NCI-H2196 treated with DMSO at 0.1 percent for 48 hours (cell line): ENCODE results near the gene TBL2.
"Not testable (repeated sequence)": the region's sequence is repeated elsewhere in the genome, so short reads cannot be mapped to it uniquely, and the experiment has no call there.

ENCODE experiments used
- DNase-seq: peaks from one replicate; lab custom pipeline; 2025; ENCODE audit not compliant: unreplicated experiment; lab: John Stamatoyannopoulos, UW

Gene TBL2

DNA sequence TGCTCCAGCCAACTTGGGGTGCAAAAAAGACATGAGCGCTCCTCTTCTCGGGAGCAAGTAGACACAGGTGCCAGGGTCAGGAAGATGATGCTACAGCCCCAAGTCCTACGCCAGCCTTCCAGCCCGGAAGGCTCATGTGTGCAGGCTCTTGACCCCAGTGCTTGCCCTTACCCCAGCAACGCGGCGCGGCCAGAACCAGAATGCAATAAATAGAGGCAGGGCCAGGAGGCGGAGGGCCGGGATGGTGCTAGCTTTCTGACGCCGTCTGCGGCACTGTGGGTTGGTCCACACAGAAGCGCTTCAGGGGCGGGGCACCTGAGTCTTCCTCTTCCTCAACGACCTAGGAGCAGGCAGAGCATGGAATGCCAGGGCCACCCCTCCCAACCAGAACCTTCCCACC lies 41.3 kb downstream of the TBL2 start:
- DNase-seq: no peak

DNA sequence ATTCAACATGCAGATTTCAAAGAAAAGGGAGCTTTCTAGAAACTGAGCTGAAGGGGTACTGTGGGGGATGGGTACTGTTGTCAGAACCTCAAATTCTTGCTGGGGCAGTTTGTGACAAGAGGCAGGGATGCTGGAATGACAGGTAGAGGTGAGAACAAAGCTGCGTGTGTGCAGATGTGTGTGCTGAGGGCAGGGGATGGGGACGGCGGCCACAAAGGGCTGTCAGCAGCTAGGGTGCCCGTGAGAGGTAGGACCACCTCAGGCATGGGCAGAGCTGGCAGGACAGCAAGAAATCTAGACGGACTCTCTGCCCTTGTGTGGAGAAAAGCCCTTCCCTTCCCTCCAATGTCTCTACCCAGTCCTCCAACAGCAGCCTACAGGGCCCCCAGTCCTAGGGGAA lies 41.9 kb downstream of the TBL2 start:
- DNase-seq: no peak

DNA sequence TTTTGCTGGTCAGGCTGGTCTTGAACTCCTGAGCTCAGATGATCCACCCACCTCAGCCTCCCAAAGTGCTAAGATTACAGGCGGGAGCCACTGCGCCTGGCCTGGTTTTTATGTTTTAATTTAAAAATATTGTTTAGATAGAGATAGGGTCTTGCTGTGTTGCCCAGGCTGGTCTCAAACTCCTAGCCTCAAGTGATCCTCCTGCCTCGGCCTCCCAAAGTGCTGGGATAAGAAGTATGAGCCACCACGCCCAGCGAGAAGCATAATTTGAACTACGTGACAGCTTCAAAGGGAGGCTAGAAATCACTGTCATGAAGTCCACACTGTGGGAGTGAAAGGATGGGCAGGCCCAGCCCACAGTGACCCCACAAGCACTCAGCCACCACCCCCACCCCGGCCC lies 42.5 kb downstream of the TBL2 start:
- not testable (repeated sequence) for DNase-seq

DNA sequence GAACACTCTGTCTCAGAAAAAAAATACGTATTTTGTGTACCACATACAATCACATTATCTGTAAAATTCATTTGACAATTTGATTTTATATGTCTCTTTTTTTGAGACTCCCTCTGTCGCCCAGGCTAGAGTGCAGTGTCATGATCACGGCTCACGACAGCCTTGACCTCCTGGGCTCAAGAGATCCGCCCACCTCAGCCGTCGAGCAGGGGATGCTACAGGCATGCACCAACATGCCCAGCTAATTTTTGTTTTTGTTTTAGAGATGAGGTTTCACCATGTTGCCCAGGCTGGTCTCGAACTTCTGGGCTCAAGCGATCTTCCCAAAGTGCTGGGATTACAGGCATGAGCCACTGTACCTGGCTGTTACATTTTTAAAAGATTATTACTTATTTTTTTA lies 44.6 kb downstream of the TBL2 start:
- no peak for DNase-seq

DNA sequence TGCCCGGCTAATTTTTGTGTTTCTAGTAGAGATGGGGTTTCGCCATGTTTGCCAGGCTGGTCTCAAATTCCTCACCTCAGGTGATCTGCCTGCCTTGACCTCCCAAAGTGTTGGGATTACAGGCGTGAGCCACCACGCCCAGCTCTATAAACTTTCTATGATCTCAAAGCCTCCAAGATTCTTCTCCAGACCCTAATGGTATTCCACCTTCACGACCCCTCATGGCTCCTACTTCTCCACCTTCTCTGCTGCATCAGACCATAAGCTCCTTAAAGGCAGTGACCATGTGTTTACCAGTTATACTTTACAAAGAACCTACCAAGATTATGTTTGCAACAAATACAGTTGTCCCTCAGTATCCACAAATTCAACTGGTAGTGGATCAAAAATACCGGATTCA lies 46.2 kb downstream of the TBL2 start:
- DNase-seq: no peak

DNA sequence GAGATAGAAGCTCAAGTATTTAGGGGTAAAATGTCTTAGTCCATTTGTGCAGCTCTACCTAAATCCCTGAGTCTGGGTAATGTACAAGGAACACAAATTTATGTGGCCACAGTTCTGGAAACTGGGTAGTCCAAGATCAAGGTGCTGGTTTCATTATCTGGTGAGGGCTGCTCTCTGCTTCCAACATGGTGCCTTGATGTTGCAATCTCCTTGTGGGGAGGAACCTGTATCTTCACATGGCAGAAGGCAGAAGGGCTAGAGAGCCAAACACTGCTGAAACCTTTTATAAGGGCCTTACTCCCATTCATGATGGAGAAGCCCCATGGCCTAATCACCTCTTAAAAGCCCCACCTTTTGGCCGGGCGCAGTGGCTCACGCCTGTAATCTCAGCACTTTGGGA lies 47.6 kb downstream of the TBL2 start:
- no peak for DNase-seq

DNA sequence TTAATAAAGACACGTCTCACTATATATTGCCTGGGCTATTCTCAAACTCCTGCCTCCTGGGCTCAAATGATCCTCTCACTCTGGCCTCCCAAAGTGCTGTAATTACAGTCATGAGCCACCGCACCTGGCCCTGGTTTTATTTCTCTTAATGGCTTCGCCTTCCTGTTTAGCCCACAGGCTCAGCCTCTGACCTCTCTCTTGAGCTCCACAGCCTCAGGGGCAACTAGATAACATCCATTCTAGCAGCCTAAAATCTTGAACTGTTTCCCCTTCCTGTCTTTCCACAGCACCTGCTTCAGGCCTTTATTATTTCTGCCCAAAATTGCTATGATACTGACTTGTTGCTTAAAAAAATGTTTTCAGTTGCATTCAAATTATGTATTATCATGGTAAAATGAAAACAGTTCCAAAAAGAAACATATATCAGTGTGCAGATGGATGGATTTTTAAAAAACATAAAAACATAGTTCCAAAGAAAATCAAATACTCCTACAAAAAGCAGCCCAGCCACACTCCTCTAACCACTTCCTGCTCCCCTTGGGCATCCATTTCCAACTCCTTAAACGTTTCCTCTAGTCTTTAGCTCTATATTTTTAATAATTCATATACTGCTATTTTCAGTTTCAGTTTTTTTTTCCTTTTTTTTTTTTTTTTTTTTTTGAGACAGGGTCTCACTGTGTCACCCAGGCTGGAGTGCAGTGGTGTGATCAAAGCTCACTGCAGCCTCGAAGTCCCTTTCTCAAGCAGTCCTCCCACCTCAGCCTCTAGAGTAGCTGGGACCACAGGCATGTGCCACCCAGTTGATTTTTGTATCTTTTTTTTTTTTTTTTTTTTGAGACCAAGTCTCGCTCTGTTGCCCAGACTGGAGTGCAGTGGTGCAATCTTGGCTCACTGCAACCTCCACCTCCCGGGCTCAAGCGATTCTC lies 51.2 kb downstream of the TBL2 start:
- DNase-seq: peak; percentile 29

DNA sequence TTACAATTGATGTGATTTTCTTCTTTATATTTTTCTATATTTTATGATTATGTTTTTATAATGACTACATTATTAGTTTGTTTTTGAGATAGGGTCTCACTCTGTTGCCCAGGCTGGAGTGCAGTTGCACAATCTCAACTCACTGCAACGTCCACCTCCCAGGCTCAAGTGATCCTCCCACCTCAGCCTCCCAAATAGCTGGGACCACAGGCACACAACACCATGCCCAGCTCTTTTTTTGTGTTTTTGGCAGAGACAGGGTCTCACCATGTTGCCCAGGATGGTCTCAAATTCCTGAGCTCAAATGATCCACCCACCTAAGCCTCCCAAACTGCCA lies 52.3 kb downstream of the TBL2 start:
- DNase-seq: not testable (repeated sequence)

DNA sequence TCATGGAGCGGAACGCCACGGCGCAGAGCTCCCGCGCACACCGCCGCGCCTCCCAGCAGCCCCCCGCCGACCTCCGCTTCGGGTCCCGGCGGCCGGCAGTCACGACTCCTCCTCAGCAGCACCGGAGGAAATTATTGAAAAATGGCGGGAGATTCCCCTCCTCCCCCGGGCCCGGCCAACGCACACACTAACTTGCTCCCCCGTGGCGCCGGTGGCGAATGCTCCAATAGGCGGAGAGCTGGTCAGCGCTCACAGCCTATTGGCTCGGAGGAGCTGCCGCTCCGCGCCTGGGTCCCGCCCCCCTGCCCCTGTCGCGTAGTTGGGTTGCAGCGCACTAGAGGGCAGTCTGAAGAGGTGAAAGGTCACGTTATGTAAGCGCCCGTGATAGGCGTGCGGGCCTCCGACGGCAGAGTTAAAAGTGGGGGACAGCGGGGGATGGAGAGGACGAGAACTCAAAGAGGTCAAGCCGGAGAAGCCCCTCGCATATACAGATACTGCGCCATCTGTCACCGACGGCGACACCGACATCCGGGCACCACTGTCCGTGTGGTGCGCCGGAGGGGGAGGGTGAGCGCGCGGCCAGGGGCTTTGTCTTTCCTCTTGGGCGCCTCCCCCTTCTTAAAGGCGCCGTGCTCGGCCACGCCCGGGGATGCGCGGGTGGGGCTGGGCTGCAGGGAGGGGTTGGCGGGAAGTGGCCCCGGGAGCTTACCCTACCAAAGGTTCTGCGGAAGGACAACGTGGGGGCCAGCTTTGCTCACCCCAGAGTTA lies 56.1 kb downstream of the TBL2 start, which contains the start of gene BAZ1B:
TSS of gene BAZ1B (minus strand) at position 189 of the 768 bp plus-strand sequence. CDS start 360 bp downstream, outside the sequence.
- DNase-seq: peak; percentile 96

DNA sequence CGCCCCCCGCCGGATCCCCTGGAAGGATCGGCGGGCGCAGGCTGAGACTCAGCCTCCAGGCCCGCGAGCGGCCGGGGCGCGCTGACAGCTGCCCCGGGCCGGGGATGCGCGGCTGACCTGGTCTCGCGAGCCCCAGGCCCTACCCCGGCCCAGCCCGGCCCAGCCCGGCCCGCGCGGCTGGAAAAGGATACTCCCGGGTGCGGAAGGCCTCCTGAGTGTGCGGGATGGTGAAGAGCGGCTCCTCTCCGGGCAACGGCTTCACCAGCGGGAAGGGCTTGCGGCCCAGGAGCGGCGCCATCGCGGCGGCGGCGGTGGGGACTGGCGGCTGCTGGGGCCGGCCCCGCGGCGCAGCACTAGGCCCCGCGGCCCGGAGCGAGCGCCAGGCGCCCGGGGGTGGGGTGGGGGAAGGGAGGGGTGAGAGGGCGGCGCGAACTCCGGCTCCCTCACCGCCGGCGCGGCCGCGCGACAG lies 56.7 kb downstream of the TBL2 start:
- DNase-seq: no peak

DNA sequence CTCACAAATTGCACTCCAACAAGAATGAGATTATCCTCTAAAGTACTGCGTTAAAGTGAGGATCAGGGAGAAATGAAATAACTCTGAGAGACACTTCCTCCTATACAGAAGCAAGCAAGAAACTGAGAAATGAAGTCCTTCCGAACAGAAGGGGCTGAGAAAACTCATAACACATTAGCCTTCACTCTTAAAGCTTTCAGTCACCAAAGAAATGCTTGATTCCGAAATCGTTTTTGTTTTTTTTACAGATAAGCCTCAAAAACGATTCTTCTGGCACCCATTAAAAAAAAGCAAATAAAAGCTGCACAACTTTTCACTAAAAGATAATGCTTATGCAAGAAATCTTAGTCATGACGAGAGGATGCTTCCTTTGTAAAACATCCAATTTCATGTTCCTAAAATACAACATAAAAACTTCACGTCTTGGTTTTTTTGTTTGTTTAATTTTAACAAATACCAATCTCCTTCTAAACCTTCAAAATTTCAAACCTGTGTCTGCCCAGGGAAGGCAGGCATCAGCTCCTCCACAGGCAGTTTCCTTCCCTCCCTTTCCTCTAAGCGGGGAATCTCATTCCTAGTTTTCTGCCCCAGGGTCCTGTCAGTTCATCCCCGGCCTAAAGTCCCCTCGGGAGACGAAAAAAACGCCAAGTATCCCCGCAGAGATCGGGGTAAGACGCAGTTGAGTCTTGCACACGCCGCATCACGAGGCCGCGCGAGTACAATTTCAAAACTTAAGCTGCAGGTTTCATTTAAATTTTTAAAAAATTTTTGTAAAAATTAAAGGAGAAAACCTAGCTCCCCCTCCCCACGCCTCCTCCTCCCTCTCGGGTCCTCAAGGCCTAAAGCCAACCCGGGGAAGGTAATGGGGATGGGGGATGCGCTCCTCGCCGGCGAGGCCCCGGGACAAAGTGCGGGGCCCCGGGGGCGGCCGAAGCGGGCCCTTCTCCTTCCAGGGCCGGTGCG lies 57.4 kb downstream of the TBL2 start:
- DNase-seq: no peak

DNA sequence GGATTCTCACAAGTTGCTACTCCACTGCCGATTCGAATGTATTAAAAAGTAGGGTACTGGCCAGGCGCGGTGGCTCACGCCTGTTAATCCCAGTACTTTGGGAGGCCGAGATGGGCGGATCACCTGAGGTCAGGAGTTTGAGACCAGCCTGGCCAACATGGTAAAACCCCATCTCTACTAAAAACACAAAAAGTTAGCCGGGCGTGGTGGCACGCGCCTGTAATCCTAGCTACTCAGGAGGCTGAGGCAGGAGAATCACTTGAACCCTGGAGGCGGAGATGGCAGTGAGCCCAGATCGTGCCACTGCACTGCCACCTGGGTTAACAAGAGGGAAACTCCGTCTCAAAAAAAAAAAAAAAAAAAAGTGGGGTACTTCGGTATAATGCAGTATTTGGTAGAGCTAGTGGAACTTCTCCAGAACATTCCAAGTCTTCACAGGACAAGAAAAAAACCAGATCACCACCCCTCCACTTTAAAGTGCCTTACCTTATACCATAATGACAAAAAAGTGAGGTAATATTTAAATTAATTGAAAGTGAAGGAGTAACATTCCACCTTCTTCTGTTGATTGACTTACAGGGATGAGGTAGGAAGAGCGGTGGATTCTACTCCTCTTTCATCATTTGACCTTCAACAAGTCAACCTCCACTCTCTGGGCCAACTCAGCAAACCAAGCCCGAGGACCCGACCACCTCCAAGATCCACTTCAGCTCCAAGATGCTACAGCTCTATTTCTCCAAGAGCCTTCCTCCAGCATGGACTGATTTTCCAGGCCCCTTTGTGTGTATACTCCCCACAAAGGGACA lies 58.3 kb downstream of the TBL2 start:
- no peak for DNase-seq

DNA sequence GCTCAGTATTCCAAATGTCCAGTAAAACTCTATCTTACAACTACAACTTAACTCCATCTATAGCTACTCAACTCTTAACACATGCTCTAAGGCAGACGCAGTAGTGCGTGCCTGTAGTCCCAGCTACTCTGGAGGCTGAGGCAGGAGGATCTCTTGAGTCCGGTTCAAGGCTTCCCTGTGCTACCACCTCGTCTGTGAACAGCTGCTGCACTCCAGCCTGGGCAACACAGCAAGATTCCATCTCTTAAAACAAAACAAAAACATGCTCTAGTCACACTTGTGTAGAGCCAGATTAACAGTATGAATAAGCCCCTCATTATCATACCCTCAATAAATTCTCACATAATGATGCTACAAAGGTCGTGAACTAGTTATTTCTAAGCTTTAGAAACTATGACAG lies 59.9 kb downstream of the TBL2 start:
- DNase-seq: no peak
